Epidermal melanocyte (primary cell): Measurements from ENCODE around the gene DHRS11.

Experiments
- DNase-seq: peaks from one replicate; pipeline ENCODE4 v3.0.0; 2011; ENCODE audit warnings: low spot score; ENCODE audit not compliant: insufficient read length

DHRS11 gene, protein sequence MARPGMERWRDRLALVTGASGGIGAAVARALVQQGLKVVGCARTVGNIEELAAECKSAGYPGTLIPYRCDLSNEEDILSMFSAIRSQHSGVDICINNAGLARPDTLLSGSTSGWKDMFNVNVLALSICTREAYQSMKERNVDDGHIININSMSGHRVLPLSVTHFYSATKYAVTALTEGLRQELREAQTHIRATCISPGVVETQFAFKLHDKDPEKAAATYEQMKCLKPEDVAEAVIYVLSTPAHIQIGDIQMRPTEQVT

DNA sequence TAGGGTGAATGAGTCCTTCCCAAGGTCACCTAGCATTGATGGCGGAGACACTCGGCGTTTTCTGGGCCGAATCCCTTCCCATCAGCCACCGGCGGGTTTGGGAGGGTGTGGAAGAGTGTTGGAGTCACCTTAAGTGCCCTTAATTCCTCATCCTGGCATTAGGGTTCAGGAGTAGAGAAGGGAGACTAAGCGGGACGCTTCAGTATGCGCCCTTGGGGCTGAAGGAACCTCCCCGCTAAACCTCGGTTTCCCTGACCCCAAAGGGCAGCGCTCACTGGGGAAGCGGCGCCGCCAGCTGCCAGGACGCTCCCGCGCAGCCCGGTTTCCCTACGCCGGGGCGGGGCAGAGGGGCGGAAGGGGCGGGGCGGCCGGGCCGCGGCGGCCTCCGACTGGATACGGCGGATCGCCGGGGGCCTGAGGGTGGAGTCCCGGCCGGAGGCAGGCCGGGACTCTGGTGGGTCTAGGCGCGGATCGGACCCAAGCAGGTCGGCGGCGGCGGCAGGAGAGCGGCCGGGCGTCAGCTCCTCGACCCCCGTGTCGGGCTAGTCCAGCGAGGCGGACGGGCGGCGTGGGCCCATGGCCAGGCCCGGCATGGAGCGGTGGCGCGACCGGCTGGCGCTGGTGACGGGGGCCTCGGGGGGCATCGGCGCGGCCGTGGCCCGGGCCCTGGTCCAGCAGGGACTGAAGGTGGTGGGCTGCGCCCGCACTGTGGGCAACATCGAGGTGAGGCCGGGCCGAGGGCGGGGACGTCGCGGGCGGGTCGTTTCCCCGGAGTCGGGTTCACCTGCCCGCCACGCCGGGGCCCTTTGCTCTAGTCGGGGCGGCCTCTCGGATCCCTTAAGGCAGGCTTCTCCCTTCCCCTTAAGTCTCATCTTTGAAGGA lies at the start of gene DHRS11:
Gene DHRS11 (plus strand): TSS at position 446 of the 882 bp plus-strand sequence. CDS start 131 bp downstream, at position 577.
- peak; percentile 92 for DNase-seq

DNA sequence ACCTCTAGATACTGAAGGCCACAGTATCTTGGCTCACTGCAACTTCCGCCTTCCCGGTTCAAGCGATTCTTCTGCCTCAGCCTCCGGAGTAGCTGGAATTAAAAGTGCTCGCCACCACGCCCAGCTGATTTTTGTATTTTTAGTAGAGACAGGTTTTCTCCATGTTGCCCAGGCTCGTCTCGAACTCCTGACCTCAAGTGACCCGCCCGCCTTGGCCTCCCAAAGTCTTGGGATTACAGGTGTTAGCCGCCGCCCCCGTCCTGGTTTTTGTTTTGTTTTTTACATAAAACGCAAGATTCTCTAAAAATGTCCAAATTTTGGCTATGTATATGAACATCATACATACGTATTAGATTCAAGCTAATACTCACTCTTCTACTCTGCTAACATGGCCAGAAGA lies 48.9 kb upstream of the DHRS11 start:
- DNase-seq, result no peak

DNA sequence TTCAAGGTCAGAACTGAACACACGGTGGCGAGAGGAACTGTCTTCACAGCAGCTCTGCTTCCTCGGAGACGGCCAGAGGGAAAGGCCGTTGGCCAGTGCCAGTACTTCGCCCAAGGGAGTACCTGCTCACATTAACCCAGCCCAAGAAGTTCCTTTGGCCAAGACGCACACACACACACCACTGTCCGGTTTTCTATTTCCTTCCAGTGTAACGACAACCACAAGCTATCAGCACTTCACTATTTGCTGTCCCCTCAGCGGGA lies 47.7 kb upstream of the DHRS11 start:
- DNase-seq, result no peak

DNA sequence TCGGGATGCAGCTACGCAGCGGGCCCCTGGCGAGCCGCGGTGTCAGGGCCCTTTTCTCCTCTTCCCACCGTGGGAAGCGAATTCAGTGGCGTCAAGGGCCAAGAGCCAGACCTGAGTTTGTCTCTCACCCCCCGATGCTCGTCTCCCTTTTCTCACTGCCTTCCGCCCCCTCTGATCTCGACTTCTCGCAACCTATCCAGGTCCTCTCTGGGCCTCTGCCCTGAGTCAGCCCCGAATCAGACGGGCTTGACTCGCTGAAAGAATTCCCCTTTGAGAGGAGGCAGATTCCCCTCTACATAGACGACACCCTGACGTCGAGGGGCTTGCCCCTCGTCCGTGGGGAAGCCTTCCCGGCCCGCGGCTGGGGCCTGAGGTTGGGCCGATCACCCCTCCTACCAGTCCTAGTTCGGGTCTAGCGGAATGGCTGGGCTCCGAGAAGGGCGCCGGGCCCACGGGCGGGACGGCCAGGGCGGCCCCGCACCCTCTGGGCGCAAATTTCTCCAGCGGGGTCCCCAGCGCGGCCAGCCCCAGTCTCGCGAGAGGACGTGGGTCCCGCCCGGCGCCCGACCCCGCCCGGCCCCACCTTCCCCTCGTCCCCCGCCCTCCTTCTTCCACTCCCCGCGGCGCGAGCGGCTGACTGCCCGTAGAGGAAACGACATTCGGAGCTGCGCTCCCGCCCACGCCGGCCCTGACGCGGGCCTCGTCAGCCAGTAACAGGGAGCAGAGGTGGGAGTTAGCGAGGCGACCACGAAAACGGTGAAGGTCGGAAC lies 47.2 kb upstream of the DHRS11 start, which contains the start of gene GGNBP2:
Gene GGNBP2 (plus strand): TSS at position 613 of the 770 bp plus-strand sequence. CDS start 806 bp downstream, outside the sequence.
- DNase-seq, result peak; percentile 73

DNA sequence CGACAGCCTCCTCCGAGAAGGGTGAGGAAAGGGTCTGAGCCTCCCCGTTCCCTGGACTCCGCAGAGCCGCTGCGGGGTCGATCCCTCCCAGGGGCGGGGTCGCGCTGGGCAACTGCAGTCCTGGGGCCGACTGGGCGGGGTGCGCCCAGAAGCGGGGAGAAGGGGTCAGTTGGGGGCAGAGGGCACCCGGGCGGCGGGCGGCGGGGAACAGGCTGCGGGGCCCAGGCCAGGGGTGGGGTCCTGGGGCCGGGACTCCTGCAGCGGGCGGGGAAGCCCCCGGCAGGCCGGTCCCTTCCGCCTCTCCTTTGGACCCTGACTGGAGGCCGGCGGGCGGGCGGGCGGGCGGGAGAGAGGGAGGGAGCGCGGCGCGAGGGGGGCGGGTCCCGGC lies 46.6 kb upstream of the DHRS11 start:
- peak; percentile 86 for DNase-seq

DNA sequence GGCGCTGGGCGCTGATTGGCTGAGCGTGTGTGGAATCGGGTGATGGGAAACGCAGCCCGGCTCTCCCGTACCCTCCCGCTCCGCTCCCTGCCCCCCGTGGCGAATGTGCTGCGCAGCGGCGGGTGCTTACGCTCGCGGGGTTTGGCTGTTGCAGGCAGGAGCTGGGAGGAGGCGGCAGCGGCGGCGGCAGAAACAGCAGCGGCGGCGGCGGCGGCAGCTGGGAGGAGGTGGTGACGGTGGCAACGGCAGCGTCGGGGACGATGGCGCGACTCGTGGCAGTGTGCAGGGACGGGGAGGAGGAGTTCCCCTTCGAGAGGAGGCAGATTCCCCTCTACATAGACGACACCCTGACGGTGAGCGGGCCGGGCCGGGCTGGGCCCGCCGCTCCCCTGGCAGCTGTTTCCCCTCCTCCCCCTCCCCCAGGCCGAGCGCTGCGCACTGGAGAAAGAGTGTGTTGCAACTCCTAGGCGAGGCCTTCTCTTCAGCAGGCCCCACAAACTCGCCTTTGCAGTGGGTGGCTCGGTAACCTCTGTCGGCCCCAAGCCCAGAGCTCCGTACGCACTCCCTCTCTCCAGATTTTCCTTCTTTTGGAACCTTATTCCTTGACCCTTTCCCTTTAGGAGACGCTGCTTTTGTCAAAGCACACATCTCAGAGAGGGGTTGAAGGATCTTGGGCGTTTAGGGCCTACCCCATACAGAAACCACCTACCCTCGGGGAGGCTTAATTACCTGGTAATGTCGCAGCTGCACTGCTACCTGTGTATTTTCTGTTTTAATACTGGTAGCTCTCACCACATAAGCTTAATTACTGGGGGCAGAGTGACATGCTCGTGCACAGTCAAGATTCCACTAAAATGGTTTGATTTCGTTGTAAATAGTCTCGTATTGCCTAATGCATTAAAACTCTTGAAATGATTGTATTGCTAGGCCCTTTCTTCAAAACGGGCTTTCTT lies 45.9 kb upstream of the DHRS11 start:
- peak; percentile 23 for DNase-seq

GRCh38 chr17:36546418-36547093 lies 45.1 kb upstream of the DHRS11 start:
- no peak for DNase-seq

- no peak for DNase-seq
Measured at GRCh38 chr17:36547776-36548175, 43.9 kb upstream of the DHRS11 start.

DNA sequence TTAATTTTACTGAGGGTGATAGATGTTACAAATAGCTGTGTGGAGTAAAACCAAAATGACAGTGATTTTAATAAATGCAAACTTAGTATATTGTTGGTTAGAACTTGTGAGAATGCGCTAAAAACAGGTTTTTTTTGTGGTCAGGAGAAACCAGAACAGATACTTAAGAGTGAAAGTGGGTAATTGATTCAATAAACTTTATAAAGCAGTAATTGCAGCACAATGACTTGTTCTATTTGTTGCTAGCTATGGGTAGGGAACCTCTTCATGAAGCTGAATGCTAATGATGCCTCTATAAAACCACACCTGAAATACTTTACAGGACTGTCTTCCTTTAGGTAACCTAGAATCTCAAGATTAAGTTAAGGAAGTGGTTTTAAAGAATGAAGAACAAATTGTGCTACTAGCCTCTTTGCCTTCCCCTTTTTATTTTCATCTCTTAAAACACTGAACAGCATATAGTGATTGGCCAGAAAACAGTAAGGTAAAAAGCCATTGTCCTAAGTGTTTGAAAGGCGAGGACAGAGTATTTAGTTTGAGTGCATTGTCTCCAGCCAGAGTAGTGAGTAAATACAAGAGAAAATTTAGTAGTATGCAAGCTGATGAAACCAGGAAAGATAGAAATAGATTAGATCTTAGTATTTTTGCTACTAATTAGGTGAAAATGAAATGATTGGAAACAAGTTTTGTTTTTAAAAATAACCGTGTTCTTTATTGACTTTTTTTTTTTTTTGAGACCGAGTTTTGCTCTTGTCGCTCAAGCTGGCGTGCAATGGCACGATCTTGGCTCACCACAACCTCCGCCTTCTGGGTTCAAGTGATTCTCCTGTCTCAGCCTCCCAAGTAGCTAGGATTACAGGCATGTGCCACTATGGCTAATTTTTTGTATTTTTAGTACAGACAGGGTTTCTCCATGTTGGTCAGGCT lies 40.9 kb upstream of the DHRS11 start:
- no peak for DNase-seq

- no peak for DNase-seq
Measured at GRCh38 chr17:36553459-36553858, 38.2 kb upstream of the DHRS11 start.

DNA sequence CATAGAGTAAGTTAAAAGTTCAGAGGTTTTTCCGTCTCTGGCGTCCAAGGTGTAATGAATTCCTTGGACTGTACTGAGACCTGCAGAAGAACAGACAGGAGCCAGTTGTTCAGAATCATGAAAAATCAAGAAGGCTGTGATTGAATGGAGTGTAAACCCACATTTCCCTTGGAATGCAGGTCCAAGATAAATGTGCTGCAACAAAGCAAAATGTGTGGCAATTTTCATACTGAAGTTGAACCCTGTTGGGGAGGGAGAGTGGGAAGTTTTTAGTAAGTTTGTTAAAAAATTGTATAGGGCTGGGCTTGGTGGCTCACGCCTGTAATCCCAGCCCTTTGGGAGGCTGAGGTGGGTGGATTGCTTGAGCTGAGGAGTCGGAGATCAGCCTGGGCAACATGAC lies 25.6 kb upstream of the DHRS11 start:
- no peak for DNase-seq

- no peak for DNase-seq
Measured at GRCh38 chr17:36575028-36575427, 16.7 kb upstream of the DHRS11 start.

DNA sequence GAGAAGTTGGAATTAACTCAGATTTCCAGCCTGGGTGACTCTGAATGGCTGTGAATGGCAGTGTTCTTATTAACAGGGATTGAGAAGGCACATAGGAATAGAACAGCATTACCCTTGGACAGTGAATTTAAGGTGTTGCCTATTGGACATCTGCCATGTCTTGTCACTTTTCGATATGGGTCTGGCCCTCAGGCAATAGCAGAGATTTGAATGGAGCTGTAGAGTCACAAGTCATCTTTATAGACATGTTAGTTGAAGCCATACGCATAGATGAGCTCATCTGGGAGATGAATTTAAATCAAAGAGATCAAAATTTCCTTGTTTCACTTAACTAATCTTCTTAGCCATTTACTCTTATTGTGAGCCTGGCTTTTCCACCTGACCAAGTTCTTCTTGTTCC lies 14.9 kb upstream of the DHRS11 start:
- no peak for DNase-seq

DNA sequence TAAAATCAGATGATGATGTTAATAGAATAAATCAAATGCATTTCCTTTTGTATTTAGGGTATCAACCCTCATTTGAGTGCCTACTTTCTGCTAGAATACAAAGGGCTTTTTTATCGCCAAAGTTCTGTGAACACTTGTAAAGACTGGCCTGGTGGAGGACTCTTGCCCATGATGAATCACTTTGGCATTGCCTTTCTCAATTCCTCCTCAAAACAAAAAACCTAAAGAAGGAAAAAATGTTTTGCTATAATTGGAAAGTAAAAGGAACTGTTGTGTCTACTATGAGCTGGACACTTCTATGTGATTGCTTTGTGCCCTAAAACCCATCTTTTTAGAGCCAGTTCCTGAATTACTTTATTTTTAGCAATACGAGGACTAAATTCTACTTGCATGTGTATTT lies 13.0 kb upstream of the DHRS11 start:
- no peak for DNase-seq

DNA sequence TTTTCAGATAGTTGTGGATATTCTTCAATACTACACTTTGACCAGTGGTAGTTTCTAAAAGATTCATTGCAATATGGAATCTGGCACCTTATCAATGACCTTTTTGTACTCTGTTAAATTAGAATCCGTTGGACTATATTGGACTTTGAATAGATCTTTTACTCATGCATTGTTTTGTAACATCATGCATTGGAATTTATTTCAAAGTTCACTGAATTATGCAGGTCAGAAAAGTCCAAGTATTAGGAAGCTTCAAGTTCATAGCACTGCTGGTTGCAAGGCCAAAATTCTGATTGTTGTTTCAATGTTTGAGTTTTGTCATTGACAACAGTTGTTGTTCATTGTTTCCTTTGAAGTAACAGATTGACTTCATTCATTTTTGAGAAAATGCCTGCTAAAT lies 7.9 kb upstream of the DHRS11 start:
- no peak for DNase-seq

GRCh38 chr17:36586138-36586537 lies 5.5 kb upstream of the DHRS11 start:
- no peak for DNase-seq

DNA sequence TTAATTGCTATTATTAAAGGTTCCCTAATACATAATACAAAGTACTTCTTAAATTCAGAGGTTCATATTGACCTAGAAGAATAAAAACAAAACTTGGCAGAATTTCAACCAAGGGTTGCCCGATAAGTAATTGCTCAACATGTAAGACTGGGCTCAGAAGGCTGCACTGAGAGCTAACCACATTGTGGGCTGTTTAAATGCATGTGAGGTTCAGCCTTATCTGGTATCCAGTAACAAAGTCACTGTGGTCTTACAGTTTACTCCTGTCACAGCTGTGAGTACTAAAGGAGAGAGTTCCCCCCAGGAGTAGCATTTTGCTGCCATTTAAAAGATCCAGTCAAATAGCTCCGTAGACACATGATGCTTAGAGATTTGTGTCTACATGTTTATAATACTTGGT lies 1.6 kb upstream of the DHRS11 start:
- DNase-seq, result no peak

GRCh38 chr17:36592316-36592715 lies 637 bp downstream of the DHRS11 start:
- DNase-seq, result peak; percentile 40

- no peak for DNase-seq
Measured at GRCh38 chr17:36592716-36593321, 1.1 kb downstream of the DHRS11 start.
